ENCODE data around the gene CLEC11A.

- TF ChIP-seq POLR2A (IDR thresholded peaks at IDR 0.05) (no peak), POLR2AphosphoS5 (IDR thresholded peaks at IDR 0.05) (no peak)
These were observed 21.7 kb upstream of the CLEC11A start for GRCh38 chr19:50701367-50701985.
